ENCODE data around the gene TAGLN.

GRCh38 chr11:117182551-117182935, 16.6 kb upstream of the TAGLN start:
- TF ChIP-seq, protein P1, sequence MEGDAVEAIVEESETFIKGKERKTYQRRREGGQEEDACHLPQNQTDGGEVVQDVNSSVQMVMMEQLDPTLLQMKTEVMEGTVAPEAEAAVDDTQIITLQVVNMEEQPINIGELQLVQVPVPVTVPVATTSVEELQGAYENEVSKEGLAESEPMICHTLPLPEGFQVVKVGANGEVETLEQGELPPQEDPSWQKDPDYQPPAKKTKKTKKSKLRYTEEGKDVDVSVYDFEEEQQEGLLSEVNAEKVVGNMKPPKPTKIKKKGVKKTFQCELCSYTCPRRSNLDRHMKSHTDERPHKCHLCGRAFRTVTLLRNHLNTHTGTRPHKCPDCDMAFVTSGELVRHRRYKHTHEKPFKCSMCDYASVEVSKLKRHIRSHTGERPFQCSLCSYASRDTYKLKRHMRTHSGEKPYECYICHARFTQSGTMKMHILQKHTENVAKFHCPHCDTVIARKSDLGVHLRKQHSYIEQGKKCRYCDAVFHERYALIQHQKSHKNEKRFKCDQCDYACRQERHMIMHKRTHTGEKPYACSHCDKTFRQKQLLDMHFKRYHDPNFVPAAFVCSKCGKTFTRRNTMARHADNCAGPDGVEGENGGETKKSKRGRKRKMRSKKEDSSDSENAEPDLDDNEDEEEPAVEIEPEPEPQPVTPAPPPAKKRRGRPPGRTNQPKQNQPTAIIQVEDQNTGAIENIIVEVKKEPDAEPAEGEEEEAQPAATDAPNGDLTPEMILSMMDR (IDR thresholded peaks at IDR 0.05), result no peak
- no peak for TF ChIP-seq POLR2A (IDR thresholded peaks at IDR 0.05)

Measured in uterus (tissue), 2 donors.